ENCODE data around the gene NOC4L.
"Not testable (repeated sequence)": the region's sequence is repeated elsewhere in the genome, so short reads cannot be mapped to it uniquely, and the experiment has no call there.

Gene NOC4L

GRCh38 chr12:132144810-132145168, 532 bp downstream of the NOC4L start:
- no peak for DNase-seq

DNA sequence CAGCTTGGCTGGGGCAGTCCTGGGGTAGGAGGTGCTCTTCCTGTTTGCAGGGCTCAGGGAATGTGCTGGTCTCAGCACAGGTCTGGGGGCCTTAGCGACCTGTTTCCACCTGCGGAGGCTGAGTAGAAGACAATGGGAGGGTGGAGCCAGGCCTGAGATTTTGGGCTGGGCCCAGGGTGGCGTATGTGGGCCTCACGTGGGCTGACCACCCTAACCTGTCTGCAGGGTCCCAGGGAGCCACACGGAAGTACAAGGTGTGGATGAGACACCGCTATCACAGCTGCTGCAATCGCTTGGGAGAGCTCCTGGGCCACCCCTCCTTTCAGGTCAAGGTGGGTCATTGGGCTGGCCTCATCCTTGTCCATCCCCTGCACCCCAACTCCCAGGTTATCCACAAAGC, 1.1 kb downstream of the NOC4L start:
- no peak for DNase-seq

- no peak for DNase-seq
These were observed 1.8 kb downstream of the NOC4L start for GRCh38 chr12:132146098-132146497.

DNA sequence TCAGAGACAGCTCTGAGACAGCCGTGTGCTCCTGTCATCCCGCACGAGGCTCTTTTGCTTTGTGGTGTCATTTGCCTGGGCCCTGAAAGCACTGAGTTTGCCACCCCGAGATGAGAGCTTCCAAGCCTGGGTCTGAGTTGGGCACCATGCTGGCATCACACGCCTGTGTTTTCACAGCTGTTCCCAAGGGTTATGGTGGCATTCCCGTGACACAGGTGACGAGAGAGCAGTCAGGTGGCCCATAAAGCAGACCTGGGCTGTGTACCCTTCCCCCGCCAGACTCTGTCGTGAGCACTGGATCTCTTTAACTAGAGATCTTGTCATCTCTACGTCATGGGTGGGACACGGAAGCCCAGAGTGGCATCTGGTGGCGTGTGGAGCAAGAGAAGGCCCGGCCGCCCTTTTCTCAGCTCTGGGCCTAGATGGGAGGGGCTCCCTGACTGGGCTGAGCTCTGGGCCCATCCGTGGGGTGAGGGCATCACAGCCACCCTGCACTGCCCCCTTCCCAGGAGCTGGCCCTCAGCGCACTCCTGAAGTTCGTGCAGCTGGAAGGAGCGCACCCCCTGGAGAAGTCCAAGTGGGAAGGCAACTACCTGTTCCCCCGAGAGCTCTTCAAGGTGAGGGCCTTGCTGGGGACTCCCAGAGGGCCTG, 2.6 kb downstream of the NOC4L start:
- no peak for DNase-seq

DNA sequence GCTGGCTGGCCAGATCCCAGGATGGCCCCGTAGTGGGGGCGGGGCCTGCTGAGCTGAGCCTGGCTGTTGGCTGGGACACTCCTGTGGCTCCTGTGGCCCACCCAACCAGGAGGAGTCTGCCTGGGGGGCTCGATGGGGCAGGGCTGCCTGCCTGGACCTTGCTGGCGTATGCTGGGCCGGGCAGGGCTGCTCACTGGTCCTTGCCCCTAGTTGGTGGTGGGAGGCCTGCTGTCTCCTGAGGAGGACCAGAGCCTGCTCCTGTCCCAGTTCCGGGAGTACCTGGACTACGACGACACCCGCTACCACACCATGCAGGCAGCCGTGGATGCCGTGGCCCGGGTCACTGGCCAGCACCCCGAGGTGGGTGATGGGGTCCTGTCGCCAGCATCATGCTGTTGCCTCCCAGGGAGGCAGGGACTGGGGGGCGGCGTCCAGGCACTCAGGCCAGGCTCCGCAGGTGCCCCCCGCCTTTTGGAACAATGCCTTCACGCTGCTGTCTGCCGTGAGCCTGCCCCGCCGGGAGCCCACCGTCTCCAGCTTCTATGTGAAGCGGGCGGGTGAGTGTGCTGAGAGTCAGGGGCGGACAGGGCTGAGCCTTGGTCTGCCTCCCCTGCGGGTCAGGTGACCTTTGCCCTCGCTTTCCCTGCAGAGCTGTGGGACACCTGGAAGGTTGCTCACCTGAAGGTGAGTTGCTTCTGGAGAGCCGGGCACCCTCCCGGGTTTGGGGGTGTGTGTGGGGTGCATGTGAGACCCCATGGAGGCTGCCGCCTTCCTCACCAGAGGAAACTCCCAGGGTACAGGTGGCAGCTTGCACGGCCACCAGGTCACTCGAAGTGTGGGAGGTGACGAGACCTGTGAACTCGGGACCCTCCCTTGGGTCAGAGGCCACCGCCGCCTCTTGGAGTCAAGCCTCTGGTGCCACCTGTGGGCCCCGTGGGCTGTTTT, 3.4 kb downstream of the NOC4L start:
- no peak for DNase-seq

DNA sequence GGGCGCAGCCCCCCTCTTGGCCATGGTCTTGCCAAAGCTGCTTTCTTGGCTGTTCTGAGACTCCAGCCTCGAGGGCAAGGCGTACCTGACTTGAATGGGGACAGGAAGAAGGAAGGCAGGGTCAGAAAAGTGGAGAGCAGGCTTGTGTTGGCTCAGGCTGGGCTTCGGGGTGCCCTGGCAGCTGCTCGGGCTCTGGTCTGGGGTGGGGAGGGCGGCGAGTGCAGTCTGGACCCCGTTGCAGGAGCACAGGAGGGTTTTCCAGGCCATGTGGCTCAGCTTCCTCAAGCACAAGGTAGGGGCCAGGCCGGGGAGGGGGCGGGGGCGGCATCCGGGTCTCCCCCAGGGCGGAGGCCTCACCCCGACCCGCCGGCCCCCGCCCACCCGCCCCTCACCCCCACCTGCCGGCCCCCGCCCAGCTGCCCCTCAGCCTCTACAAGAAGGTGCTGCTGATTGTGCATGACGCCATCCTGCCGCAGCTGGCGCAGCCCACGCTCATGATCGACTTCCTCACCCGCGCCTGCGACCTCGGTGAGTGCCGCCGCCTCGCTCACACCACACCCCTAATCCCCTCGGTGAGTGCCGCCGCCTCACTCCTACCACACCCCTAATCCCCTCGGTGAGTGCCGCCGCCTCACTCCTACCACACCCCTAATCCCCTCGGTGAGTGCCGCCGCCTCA, 4.2 kb downstream of the NOC4L start:
- DNase-seq = peak; percentile 2

- DNase-seq = not testable (repeated sequence)
These were observed 5.3 kb downstream of the NOC4L start for GRCh38 chr12:132149526-132149925.

DNA sequence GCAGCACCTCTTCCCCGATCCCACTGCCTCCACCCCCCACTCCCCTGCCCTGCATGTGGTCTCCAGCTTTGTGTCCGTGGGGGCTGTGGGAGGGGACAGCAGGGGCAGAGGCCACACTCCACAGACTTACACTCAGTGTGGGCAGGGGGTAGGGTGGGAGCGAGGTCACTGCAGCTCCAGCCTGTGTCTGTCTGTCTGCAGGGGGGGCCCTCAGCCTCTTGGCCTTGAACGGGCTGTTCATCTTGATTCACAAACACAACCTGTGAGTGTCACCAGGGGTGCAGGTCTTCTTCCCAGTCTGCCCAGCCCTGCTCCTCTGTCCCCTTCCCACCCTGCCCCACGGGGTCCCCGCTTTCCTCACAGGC, 6.5 kb downstream of the NOC4L start:
- peak; percentile 1 for DNase-seq

DNA sequence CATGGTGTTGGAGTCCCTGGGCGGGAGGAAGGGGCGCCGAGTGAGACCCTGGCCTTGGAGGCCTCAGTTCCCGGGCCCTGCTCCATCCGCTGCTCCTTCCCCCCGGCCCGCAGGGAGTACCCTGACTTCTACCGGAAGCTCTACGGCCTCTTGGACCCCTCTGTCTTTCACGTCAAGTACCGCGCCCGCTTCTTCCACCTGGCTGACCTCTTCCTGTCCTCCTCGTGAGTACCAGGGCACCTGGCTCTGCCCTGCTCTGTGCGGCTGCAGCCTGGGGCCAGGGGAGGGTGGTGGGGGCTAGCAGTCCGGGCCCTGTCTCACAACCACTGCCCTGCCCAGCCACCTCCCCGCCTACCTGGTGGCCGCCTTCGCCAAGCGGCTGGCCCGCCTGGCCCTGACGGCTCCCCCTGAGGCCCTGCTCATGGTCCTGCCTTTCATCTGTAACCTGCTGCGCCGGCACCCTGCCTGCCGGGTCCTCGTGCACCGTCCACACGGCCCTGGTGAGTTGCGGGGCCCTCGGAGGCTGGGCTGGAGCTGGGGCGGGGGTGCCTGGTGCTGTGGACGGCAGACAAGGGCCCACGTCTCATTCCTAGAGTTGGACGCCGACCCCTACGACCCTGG, 7.0 kb downstream of the NOC4L start:
- DNase-seq = no peak

GRCh38 chr12:132151766-132152410, 7.6 kb downstream of the NOC4L start:
- DNase-seq = no peak

GRCh38 chr12:132152411-132152821, 8.2 kb downstream of the NOC4L start:
- DNase-seq = no peak

DNA sequence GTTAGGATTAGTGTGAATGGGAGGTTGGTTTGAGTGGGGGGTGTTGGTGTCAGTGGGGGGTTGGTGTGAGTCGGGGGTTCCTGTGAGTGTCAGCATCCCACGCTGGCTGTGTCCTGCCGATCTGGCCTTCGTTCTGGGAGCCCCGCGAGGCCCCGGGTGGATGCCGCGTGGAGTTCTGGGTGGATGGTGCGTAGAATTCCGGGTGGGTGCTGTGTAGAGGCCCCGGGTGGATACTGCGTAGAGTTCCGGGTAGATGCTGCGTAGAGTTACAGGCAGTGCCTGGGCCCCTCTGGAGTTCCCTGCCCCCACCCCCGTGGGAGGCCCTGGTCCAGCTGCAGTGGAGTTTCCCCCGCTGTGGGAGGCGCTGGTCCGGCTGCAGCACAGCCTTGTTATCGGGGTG, 8.7 kb downstream of the NOC4L start:
- DNase-seq = no peak

DNA sequence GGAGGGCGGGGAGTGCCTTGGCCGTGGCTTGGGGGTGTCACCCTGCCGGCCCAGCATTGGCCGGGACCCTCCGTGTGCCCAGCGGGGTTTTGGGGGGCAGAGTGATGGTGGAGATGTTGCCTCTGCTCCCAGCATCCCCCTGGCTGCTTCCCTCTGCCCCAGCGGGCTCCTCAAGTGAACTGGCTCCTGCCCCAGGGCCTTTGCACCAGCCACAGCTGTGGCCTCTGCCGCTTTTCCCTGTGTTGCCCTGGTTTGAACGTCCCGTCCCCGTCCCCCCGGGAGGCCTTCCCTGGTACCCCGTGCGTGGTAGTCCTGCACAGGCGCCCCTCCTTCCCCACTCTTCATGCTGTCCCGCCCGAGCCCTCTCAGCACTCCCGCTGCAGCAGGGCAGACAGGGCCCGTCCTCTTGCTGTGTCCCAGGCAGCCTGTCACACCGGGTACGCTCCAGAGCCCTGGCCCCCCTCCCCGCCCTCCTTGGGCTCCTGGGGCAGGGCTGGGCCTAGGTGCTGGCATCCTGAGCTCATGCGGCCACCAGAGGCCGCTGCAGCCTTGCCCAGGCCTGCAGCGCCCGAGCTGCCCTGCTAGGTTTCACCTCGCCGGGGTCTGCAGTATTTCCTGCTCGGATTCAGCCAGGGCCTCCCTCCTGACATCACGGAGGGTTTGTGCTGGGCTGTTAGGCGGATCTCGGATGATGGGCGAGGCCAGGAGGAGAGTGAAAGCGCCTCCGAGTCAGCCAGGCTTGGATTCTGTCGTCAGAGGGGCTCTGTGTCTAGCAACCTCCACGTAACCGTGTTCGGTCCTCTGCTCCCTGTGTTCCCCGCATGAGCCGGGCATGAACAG, 9.5 kb downstream of the NOC4L start:
- DNase-seq = peak; percentile 63

DNA sequence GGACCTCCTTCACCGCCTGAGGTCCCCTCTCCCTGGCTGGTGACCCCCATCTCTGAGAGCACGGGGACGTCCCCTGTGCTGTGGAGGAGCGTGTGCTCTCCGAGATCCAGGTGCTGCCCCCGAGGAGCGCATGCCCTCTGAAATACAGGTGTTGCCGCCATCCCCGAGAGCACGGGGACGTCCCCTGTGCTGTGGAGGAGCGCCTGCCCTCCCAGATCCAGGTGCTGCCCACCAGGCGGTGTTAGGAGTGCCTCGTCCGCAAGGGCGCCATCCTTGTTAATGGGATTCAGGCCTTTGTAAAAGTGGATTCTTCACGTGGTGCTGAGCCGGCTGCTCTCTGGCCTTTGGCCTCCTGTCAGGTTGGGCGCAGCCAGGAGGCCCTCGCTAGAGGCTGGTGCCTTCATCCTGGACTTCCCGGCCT, 10.1 kb downstream of the NOC4L start:
- no peak for DNase-seq

DNA sequence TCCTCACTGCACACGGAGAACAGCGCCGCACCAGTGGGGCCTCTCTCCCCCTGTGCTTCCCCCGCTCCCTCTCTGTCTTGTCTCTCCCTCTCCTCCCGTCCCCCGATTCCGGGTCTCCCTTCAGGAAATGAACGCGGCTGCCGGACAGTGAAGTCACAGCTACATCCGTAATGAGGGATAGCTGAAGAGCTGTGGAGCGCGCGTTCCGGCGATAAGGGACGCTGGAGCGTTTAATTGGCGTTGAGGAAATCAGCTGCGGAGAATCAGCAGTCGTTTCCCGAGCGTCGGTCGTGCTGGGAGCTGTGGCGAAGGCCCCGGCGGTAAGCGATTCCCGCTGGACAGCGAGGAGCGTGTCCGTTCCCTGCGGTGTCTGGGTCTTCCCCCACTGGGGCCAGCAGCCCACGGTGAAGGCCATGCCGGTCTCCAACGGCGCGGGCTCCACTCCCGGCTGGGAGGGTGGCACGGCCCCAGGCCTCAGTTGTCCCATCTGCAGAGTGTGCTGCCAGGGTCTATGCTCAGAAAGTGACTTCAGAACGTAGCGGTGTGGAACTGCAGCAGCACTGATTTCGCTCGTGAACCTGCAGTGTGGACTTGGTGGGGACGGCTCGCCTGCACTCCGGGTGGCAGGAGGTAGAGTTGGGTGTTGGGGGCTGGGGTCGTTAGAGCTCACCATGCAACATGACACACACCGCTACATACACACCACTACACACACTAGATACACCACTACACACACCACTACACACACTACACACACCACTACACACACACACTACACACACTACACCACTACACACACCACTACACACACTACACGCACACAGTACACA, 10.9 kb downstream of the NOC4L start:
- no peak for DNase-seq

DNA sequence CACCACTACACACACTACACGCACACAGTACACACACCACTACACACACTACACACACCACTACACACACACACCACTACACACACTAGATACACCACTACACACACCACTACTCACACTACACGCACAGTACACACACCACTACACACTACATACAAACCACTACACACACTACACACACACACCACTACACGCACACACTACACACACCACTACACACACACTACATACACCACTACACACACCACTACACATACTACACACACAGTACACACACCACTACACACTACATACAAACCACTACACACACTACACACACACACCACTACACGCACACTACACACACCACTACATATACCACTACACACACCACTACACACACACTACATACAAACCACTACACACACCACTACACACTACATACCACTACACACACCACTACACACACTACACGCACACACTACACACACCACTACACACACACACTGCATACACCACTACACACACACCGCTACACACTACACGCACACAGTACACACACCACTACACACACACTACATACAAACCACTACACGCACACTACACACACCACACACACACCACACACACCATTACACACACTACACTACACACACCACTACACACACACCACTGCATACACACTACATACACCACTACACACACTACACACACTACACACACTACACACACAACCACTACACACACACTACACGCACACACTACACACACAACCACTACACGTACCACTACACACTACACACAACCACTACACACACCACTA, 11.7 kb downstream of the NOC4L start:
- no peak for DNase-seq

DNA sequence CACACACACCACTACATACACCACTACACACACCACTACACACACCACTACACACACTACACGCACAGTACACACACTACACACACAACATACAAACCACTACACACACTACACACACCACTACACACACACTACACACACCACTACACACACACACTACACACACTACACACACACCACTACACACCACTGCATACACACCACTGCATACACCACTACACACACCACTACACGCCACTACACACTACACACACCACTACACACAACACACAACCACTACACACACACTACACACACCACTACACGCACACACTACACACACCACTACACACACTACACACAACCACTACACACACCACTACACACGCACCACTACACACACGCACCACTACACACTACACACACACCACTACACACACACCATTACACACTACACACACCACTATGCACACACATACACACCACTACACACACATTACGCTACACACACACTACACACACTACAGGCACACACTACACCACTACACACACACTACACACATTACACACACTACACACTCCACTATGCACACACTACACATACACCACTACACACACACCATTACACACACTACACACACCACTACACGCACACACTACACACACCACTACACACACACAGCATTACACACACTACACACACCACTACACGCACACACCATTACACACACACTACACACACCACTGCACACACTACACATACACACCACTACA, 12.5 kb downstream of the NOC4L start:
- DNase-seq = no peak

- DNase-seq = no peak
These were observed 13.6 kb downstream of the NOC4L start for GRCh38 chr12:132157733-132158409.
